GM12891 (cell line): ENCODE measurements around the gene STON2.

Experiments
- DNase-seq: peaks from one replicate; pipeline ENCODE4 v3.0.0; 2011; ENCODE audit warnings: low spot score; ENCODE audit not compliant: insufficient read length
- FAIRE-seq: peaks from 2 replicates; lab custom pipeline; 2011; peaks lifted over from hg19 to GRCh38; lab: Jason Lieb, UNC
- PAX5 ChIP-seq: IDR thresholded peaks from 2 replicates; pipeline ENCODE4 v1.6.1; 2011; ENCODE audit warnings: low read length, moderate library complexity, mild to moderate bottlenecking; ENCODE audit not compliant: insufficient read depth, severe bottlenecking
- POLR2A ChIP-seq: IDR thresholded peaks from 2 replicates; pipeline ENCODE4 v1.6.1; 2011; ENCODE audit warnings: low read depth, low read length, control low read depth
- POLR2AphosphoS5 ChIP-seq: IDR thresholded peaks from 2 replicates; pipeline ENCODE4 v1.6.1; 2011; ENCODE audit warnings: low read depth, low read length, control low read depth
- POU2F2 ChIP-seq: IDR thresholded peaks from 2 replicates; pipeline ENCODE4 v1.6.1; 2011; ENCODE audit warnings: low read depth, mild to moderate bottlenecking, control low read depth, low read length, moderate library complexity
- SPI1 ChIP-seq: IDR thresholded peaks from 2 replicates; pipeline ENCODE4 v1.6.1; 2011; ENCODE audit warnings: low read depth, low read length, control low read depth
- TAF1 ChIP-seq: IDR thresholded peaks from 2 replicates; pipeline ENCODE4 v1.6.1; 2011; ENCODE audit warnings: low read depth, low read length, control low read depth

Gene STON2

DNA sequence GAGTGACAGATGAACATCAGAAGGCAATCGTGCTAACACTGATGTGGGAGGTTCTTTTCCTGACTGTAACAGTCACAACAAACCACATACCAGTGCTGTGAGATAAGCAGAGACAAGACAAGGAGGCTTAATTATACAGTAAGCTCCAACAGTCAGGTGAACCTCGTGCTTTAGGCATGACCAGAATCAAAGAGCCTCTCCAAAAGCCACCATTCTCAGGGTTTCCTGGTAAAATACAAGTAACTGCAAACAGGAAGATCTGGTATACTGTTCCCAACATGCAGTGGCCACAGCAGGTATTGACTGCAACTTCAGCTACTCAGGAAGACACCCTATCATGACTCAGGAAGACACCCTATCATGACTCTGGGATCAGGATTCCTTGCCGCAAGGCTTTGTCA lies 132.1 kb downstream of the STON2 start:
- peak; percentile 13 for FAIRE-seq
- TF ChIP-seq PAX5, result no peak
- no peak for TF ChIP-seq POLR2AphosphoS5
- no peak for TF ChIP-seq POLR2A
- no peak for DNase-seq

DNA sequence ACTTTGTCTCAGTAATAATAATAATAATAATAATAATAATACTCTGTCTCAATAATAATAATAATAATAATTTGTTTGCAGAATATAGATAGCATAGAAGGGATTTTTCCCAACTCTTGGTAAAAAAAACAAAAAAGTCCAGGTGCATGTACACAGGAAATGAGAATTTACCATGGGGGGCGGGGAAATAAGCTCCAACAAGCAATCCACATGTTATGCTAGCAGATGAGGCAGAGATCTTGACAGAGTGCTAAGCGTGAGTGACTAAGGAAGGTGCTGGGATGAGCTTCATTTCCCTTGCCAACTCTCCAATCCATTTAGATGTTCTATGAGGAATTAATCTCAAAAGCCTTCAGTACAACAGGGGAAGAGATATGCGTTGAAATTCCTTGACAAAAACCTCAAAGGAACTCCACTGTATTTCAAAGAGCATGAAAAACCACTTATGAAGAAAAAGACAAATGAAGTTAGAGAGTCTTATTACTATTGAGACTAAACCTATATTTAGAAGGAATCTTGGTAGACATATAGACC lies 134.4 kb downstream of the STON2 start:
- FAIRE-seq (no peak), DNase-seq (no peak)
- TF ChIP-seq SPI1 (no peak), PAX5 (no peak), TAF1 (no peak), POLR2A (no peak), POU2F2 (no peak), POLR2AphosphoS5 (no peak)

DNA sequence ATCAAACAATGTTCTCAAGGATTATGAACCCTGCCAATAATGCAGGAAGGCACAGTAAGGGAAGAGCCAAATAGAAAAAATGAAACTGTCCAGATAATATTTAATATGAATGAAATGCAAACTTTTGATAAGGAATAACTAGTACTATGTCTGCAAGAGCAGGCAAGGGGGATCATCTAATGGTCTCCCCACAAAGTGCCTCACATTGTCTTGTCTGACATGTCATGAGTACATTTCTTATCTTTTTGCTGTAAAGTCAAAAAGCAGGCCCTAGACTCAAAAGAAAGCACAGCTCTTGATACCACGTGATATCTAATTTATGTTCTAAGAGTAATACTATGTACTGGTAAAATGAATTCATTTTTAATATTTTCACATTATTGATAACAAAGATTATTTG lies 135.5 kb downstream of the STON2 start:
- no peak for DNase-seq

DNA sequence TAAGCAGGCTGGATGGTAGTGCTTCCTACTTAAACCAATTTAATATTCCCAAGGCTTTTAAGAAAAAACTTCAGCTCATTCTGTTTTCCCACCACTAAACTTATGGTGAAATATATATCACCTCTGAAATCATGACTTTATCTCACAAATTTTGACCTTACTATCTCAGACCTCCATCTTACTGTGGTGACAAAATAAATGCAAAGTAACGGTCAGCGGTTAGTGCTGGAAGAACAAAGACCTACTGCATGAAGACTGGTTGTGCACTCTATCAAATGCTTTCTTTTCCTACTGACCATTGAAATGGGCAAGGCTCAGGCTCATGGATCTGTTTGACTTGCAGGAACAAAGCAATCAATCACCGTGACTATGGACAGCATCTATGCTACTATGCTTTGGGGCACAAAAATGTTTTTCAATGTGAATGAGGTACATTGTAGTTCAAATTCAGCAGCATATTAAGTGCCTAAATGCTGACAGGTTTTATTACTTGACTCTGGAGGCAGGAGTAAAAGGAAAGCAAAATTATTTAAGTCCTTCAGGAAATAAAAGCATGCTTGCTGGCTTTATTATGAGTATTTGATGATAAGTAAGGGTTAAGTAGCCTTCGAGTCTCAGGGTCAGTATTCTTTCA lies 136.2 kb downstream of the STON2 start:
- no peak for FAIRE-seq

More for the DNA sequence above, 135.5 kb downstream of the STON2 start:
- TF ChIP-seq POLR2A (no peak), PAX5 (no peak), SPI1 (no peak), POLR2AphosphoS5 (no peak), POU2F2 (no peak)
- no peak for FAIRE-seq

DNA sequence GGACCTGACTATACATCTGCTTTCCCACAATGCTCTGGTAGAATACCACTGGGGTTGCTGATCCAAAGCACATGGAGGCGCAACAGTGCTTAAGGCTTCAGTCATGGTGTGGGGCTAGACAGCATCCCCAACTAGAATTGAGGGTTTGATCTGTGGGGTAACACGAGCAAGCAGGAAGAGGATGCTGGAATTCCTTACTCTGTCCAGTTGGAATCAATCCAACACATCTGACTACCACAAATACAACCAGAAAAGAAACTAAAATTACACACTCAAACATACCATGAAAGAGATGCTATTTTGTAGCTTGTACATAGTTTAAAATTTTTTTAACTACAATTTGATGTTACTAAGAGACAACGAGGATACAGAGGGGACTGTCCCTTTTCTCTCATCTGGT lies 138.9 kb downstream of the STON2 start:
- DNase-seq, result no peak
- no peak for TF ChIP-seq POLR2AphosphoS5
- TF ChIP-seq PAX5, result no peak
- no peak for TF ChIP-seq SPI1
- no peak for TF ChIP-seq TAF1
- no peak for TF ChIP-seq POU2F2
- no peak for TF ChIP-seq POLR2A
- FAIRE-seq, result no peak

More for the DNA sequence above, 136.2 kb downstream of the STON2 start:
- no peak for DNase-seq
- TF ChIP-seq PAX5 (no peak), SPI1 (no peak), TAF1 (no peak), POLR2A (no peak), POLR2AphosphoS5 (no peak)

DNA sequence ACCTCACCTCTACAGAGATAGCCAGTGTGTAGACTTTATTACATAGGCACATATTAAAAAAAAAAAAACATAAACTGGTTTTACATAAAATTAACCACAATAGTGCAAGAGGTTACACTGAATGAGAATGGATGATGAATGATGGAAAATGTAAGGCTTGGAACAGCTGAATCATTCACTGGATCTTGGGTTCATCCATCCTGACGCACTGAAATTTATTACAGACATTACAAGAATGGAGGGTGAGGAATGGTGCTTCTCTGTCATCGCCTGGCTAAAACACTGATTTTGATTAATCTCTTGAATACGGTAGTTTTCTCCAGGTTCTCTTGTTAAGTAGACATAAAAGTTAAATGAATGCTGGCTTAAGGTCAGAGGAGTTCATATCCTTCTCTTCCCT lies 139.4 kb downstream of the STON2 start:
- DNase-seq (no peak), FAIRE-seq (no peak)
- no peak for TF ChIP-seq POLR2A
- TF ChIP-seq SPI1, result no peak
- no peak for TF ChIP-seq POU2F2
- no peak for TF ChIP-seq TAF1
- TF ChIP-seq POLR2AphosphoS5, result no peak
- no peak for TF ChIP-seq PAX5

DNA sequence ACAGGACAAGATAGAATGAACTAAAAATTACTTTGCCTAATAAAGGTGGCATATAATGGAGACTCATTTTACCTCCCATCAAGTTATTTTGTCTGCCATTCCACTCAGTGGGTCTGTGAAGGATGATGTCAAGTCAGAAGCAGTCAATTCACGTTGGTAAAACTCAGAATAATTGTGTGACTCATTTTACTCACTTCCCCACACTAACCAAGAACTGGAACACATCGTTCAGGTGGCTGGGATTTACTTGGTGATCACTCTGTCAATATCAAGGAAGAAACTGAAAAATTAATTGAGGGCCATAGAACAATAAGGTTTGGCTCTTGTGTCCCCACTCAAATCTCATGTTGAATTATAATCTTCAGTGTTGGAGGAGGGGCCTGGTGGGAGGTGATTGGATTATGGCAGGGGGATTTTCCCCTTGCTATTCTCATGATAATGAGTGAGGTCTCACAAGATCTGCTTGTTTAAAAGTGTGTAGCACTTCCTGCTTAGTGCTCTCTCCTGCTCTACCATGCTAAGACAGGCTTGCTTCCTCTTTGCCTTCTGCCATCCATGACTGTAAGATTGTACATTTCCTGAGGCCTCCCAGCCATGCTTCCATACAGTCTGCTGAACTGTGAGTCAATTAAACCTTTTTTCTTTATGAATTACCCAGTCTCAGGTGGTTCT lies 143.7 kb downstream of the STON2 start:
- TF ChIP-seq POLR2AphosphoS5, result 0 out of 2 replicates have a peak, but pooled peaks have one; percentile 22
- 0 out of 2 replicates have a peak, but pooled peaks have one; percentile 15 for TF ChIP-seq TAF1
- TF ChIP-seq POLR2A, result no peak
- peak; percentile 91 for TF ChIP-seq SPI1
- peak; percentile 60 for FAIRE-seq
- DNase-seq, result no peak

DNA sequence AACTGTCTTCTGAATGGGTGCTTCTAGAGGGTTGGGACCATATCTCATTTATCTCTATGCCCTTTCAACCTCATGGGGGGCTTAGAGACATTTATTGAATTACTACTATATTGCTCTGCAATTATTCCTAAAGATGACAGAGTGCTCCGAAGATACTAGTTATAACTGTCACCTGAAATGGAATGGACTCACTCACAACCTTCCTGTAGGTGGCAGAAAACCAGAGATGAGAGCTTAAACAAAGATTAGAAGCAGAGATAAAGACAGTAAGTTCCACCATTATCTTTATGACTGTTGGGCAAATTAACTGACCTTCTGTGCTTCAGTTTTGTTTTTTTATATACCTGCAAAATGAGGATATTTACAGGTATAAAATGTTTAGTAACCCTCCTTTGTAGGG lies 147.8 kb downstream of the STON2 start:
- no peak for FAIRE-seq
- TF ChIP-seq POLR2A (no peak), SPI1 (no peak), POU2F2 (no peak), PAX5 (no peak), TAF1 (no peak), POLR2AphosphoS5 (no peak)

DNA sequence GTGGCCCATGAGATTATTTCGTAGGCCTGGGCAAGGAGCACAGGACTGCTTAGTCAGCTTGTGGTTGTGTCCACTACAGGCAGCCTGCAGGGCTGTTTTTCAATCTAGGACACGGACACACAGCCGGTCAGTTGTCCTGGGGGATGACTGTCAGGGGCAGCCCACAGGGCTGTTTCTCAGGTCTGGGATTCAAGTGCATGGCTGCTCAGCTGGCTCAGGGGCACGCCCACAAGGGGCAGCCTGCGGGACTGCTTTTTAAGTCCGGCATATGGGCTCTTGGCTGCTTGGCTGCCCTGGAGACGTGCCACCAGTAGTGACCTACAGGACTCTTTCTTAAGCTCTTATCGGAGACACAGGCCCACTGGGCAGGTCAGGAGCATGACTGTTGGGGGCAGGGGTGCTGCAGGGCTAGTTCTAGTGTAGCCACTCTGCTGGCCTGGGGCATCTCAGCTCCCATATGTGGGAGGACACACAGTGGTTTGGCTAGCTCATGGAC lies 152.8 kb downstream of the STON2 start:
- DNase-seq (no peak), FAIRE-seq (no peak)
- TF ChIP-seq SPI1, result no peak
- no peak for TF ChIP-seq PAX5
- no peak for TF ChIP-seq POLR2AphosphoS5
- no peak for TF ChIP-seq TAF1
- no peak for TF ChIP-seq POLR2A
- no peak for TF ChIP-seq POU2F2

More for the DNA sequence above, 147.8 kb downstream of the STON2 start:
- no peak for DNase-seq
